SK-N-SH treated with all-trans-retinoic acid at 6 μM for 48 hours (cell line): ENCODE results near the gene LGR5.

Source experiments
- ATAC-seq: fragments of 200-7000 bp; cut with Tn5 transposase; 3 replicates; pipeline ENCODE4 v1.9.1; 2020; ENCODE audit warnings: mild to moderate bottlenecking, moderate library complexity
- ARNTL ChIP-seq: fragments of 450-650 bp; formaldehyde crosslinking; IDR thresholded peaks from 2 replicates; pipeline ENCODE4 v1.5.0; 2020; ENCODE audit warnings: low read depth, mild to moderate bottlenecking, moderate library complexity, borderline replicate concordance
- BACH2 ChIP-seq: fragments of 250-450 bp; sonication (Bioruptor Pico); IDR thresholded peaks from 2 replicates; pipeline ENCODE4 v1.9.0; 2021; ENCODE audit warnings: mild to moderate bottlenecking, borderline replicate concordance
- CREB5 ChIP-seq: fragments of 250-450 bp; sonication (Bioruptor Pico); IDR thresholded peaks from 2 replicates; pipeline ENCODE4 v1.5.1; 2020; ENCODE audit warnings: low read depth, mild to moderate bottlenecking, moderate library complexity
- CSDC2 ChIP-seq: fragments of 250-450 bp; sonication (Bioruptor Pico); IDR thresholded peaks from 2 replicates; pipeline ENCODE4 v1.5.0; 2020; ENCODE audit warnings: mild to moderate bottlenecking, moderate library complexity
- CSRNP3 ChIP-seq: fragments of 250-450 bp; sonication (Bioruptor Pico); IDR thresholded peaks from 2 replicates; pipeline ENCODE4 v1.5.1; 2021; ENCODE audit warnings: mild to moderate bottlenecking, moderate library complexity
- ESRRG ChIP-seq: fragments of 250-450 bp; sonication (Bioruptor Pico); IDR thresholded peaks from 2 replicates; pipeline ENCODE4 v1.6.1; 2021; ENCODE audit warnings: mild to moderate bottlenecking
- GLIS3 ChIP-seq: fragments of 250-450 bp; sonication (Bioruptor Pico); IDR thresholded peaks from 2 replicates; pipeline ENCODE4 v1.5.0; 2020; ENCODE audit warnings: mild to moderate bottlenecking, moderate library complexity
- ISL1 ChIP-seq: fragments of 250-450 bp; sonication (Bioruptor Pico); IDR thresholded peaks from 2 replicates; pipeline ENCODE4 v2.1.2; 2022; ENCODE audit warnings: mild to moderate bottlenecking, moderate library complexity
- OSR1 ChIP-seq: fragments of 250-450 bp; sonication (Bioruptor Pico); IDR thresholded peaks from 2 replicates; pipeline ENCODE4 v1.8.0; 2022; ENCODE audit warnings: moderate library complexity, mild to moderate bottlenecking, inconsistent platforms
- PATZ1 ChIP-seq: fragments of 250-450 bp; sonication (Bioruptor Pico); IDR thresholded peaks from 2 replicates; pipeline ENCODE4 v1.8.0; 2020; ENCODE audit warnings: mild to moderate bottlenecking, moderate library complexity, borderline replicate concordance
- POU6F1 ChIP-seq: fragments of 250-450 bp; sonication (Bioruptor Pico); IDR thresholded peaks from 2 replicates; pipeline ENCODE4 v1.8.0; 2021; ENCODE audit warnings: low read depth, mild to moderate bottlenecking, moderate library complexity, borderline replicate concordance
- PPARA ChIP-seq: fragments of 250-450 bp; sonication (Bioruptor Pico); IDR thresholded peaks from 2 replicates; pipeline ENCODE4 v1.5.0; 2020; ENCODE audit warnings: mild to moderate bottlenecking, borderline replicate concordance
- RARB ChIP-seq: fragments of 250-450 bp; sonication (Bioruptor Pico); IDR thresholded peaks from 2 replicates; pipeline ENCODE4 v1.8.0; 2021; ENCODE audit warnings: mild to moderate bottlenecking, moderate library complexity
- SNAI2 ChIP-seq: fragments of 250-450 bp; sonication (Bioruptor Pico); IDR thresholded peaks from 2 replicates; pipeline ENCODE4 v1.5.0; 2020; ENCODE audit warnings: mild to moderate bottlenecking, moderate library complexity
- TCF4 ChIP-seq: fragments of 250-450 bp; sonication (Bioruptor Pico); IDR thresholded peaks from 2 replicates; pipeline ENCODE4 v1.8.0; 2021; ENCODE audit warnings: mild to moderate bottlenecking, moderate library complexity, borderline replicate concordance
- TOX ChIP-seq: fragments of 250-450 bp; sonication (Bioruptor Pico); IDR thresholded peaks from 2 replicates; pipeline ENCODE4 v1.8.0; 2021; ENCODE audit warnings: mild to moderate bottlenecking, moderate library complexity, borderline replicate concordance
- TSHZ2 ChIP-seq: fragments of 250-450 bp; sonication (Bioruptor Pico); IDR thresholded peaks from 2 replicates; pipeline ENCODE4 v1.5.0; 2020; ENCODE audit warnings: mild to moderate bottlenecking, moderate library complexity
- ZC3H10 ChIP-seq: fragments of 250-450 bp; sonication (Bioruptor Pico); IDR thresholded peaks from 2 replicates; pipeline ENCODE4 v1.5.1; 2021; ENCODE audit warnings: mild to moderate bottlenecking, moderate library complexity
- ZFP3 ChIP-seq: fragments of 250-450 bp; sonication (Bioruptor Pico); IDR thresholded peaks from 2 replicates; pipeline ENCODE4 v1.5.0; 2020; ENCODE audit warnings: mild to moderate bottlenecking, moderate library complexity
- ZFP30 ChIP-seq: fragments of 450-650 bp; formaldehyde crosslinking; IDR thresholded peaks from 2 replicates; pipeline ENCODE4 v1.5.0; 2022; ENCODE audit warnings: mild to moderate bottlenecking, moderate library complexity
- ZNF565 ChIP-seq: fragments of 450-650 bp; formaldehyde crosslinking; conservative IDR thresholded peaks from 2 replicates; pipeline ENCODE4 v1.5.0; 2020; ENCODE audit warnings: low read depth, mild to moderate bottlenecking, moderate library complexity
- ZNF70 ChIP-seq: fragments of 450-650 bp; formaldehyde crosslinking; IDR thresholded peaks from 2 replicates; pipeline ENCODE4 v1.5.0; 2020; ENCODE audit warnings: mild to moderate bottlenecking, moderate library complexity
- ZNF8 ChIP-seq: fragments of 450-650 bp; formaldehyde crosslinking; IDR thresholded peaks from 2 replicates; pipeline ENCODE4 v1.5.0; 2020; ENCODE audit warnings: mild to moderate bottlenecking, moderate library complexity

Gene LGR5

GRCh38 chr12:71592841-71593240, 153.2 kb downstream of the LGR5 start:
- ATAC-seq: no peak
- TF ChIP-seq ZFP3 (CRISPR knock-in tag) (no peak), PPARA (no peak), TCF4 (CRISPR knock-in tag) (no peak), ZNF565 (CRISPR knock-in tag) (no peak), POU6F1 (CRISPR knock-in tag) (no peak), ZFP30 (no peak)

- TF ChIP-seq PPARA (no peak), CSDC2 (no peak), ZNF8 (CRISPR knock-in tag) (no peak), POU6F1 (CRISPR knock-in tag) (no peak), ZC3H10 (CRISPR knock-in tag) (no peak), PATZ1 (CRISPR knock-in tag) (no peak), ZNF70 (CRISPR knock-in tag) (no peak), OSR1 (no peak), SNAI2 (CRISPR knock-in tag) (no peak), TSHZ2 (CRISPR knock-in tag) (no peak), BACH2 (CRISPR knock-in tag) (no peak), TCF4 (CRISPR knock-in tag) (no peak), ISL1 (CRISPR knock-in tag) (no peak), RARB (CRISPR knock-in tag) (no peak), TOX (CRISPR knock-in tag) (no peak), ZNF565 (CRISPR knock-in tag) (no peak), CSRNP3 (no peak), ARNTL (CRISPR knock-in tag) (no peak), ZFP3 (CRISPR knock-in tag) (no peak), ESRRG (CRISPR knock-in tag) (no peak)
- TF ChIP-seq, all 23 proteins: peak for 0
- no peak; the same call in 2 of the 3 replicates for ATAC-seq
Observed at GRCh38 chr12:71594214-71594948, 154.8 kb downstream of the LGR5 start.

GRCh38 chr12:71599210-71599609, 159.6 kb downstream of the LGR5 start:
- no peak for ATAC-seq
- TF ChIP-seq ZNF70 (CRISPR knock-in tag): no peak
- no peak for TF ChIP-seq ZNF565 (CRISPR knock-in tag)
- TF ChIP-seq ARNTL (CRISPR knock-in tag): no peak
- no peak for TF ChIP-seq RARB (CRISPR knock-in tag)
- TF ChIP-seq ISL1 (CRISPR knock-in tag): no peak
- TF ChIP-seq CSDC2: no peak
- no peak for TF ChIP-seq PPARA
- TF ChIP-seq GLIS3 (CRISPR knock-in tag): no peak
- no peak for TF ChIP-seq TSHZ2 (CRISPR knock-in tag)
- TF ChIP-seq CREB5 (CRISPR knock-in tag): no peak
- no peak for TF ChIP-seq ZNF8 (CRISPR knock-in tag)
- TF ChIP-seq ESRRG (CRISPR knock-in tag): no peak
- no peak for TF ChIP-seq SNAI2 (CRISPR knock-in tag)
- no peak for TF ChIP-seq TCF4 (CRISPR knock-in tag)
- TF ChIP-seq ZFP3 (CRISPR knock-in tag): no peak
